HG02571 (cell line): ENCODE results near the gene ZFHX3.

ENCODE experiments used
- ATAC-seq: cut with Tn5 transposase; IDR thresholded peaks from one replicate; pipeline ENCODE4 v1.9.1; 2021; ENCODE audit warnings: mild to moderate bottlenecking, moderate library complexity; ENCODE audit not compliant: unreplicated experiment

ZFHX3 gene

GRCh38 chr16:72834499-72834898 is 213.4 kb downstream of the ZFHX3 start:
- no peak for ATAC-seq

- ATAC-seq: no peak
Observed at GRCh38 chr16:72833969-72834368, 214.0 kb downstream of the ZFHX3 start.

- ATAC-seq: no peak
Observed at GRCh38 chr16:72833482-72833881, 214.4 kb downstream of the ZFHX3 start.

- ATAC-seq: no peak
Observed at GRCh38 chr16:72832621-72833248, 215.2 kb downstream of the ZFHX3 start.

- no peak for ATAC-seq
Observed at GRCh38 chr16:72829846-72830775, 217.8 kb downstream of the ZFHX3 start.

- no peak for ATAC-seq
Observed at GRCh38 chr16:72827866-72828265, 220.1 kb downstream of the ZFHX3 start.

- no peak for ATAC-seq
Observed at GRCh38 chr16:72825912-72826621, 221.9 kb downstream of the ZFHX3 start.

- no peak for ATAC-seq
Observed at GRCh38 chr16:72824761-72825160, 223.2 kb downstream of the ZFHX3 start.

- no peak for ATAC-seq
Observed at GRCh38 chr16:72824027-72824426, 223.9 kb downstream of the ZFHX3 start.

- no peak for ATAC-seq
Observed at GRCh38 chr16:72821185-72821950, 226.6 kb downstream of the ZFHX3 start.

- no peak for ATAC-seq
Observed at GRCh38 chr16:72819345-72819744, 228.6 kb downstream of the ZFHX3 start.

GRCh38 chr16:72818236-72818845 is 229.6 kb downstream of the ZFHX3 start:
- no peak for ATAC-seq

GRCh38 chr16:72815348-72816318 is 232.3 kb downstream of the ZFHX3 start:
- no peak for ATAC-seq

GRCh38 chr16:72814226-72814625 is 233.7 kb downstream of the ZFHX3 start:
- ATAC-seq: no peak

GRCh38 chr16:72812672-72813071 is 235.3 kb downstream of the ZFHX3 start:
- no peak for ATAC-seq

- no peak for ATAC-seq
Observed at GRCh38 chr16:72811876-72812275, 236.1 kb downstream of the ZFHX3 start.

- no peak for ATAC-seq
Observed at GRCh38 chr16:72811188-72811720, 236.7 kb downstream of the ZFHX3 start.

- no peak for ATAC-seq
Observed at GRCh38 chr16:72810480-72810879, 237.4 kb downstream of the ZFHX3 start.

- ATAC-seq: no peak
Observed at GRCh38 chr16:72809446-72809845, 238.5 kb downstream of the ZFHX3 start.
